Astrocyte of the spinal cord (primary cell): ENCODE results near the gene GPR33.

Experiments
- DNase-seq: peaks from one replicate; pipeline ENCODE4 v3.0.0; 2011; ENCODE audit warnings: low read depth, low spot score
- H3K4me3 ChIP-seq: 2 replicates; pipeline ENCODE4 v1.5.1; 2011; ENCODE audit warnings: low read depth, mild to moderate bottlenecking, low read length, moderate library complexity
- in situ Hi-C: cut with HindIII; loops from 2 replicates; pipeline ENCODE4 v1.10.0; 2017; ENCODE audit warnings: low sequenced_read_pairs
- TF ChIP-seq, protein P1 (sequence below): IDR thresholded peaks from 2 replicates; pipeline ENCODE4 v1.5.1; 2012; ENCODE audit warnings: low read depth, mild to moderate bottlenecking, low read length, inconsistent platforms

GPR33 gene

DNA sequence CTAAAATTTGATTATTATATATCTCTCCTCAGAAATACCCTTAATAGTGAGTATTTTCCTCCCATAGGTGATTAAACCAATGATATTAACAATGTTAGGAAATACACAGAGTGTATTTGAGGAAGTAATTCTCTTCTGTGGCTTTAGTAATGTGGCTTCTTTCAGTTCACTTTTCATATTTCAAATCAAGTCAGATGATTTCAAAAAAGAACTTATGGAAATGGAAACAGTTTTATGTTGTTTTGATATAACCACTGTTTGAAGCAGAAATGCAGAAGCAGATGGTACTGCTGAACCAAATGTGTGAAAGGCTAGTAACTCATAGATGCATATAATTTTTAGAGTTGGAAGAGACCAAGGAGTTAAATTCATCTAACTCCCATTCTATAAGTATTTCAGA is 1.9 kb upstream of the GPR33 start:
- DNase-seq, result no peak
- H3K4me3 ChIP-seq, result no peak overlapping the region
- TF ChIP-seq, protein P1, sequence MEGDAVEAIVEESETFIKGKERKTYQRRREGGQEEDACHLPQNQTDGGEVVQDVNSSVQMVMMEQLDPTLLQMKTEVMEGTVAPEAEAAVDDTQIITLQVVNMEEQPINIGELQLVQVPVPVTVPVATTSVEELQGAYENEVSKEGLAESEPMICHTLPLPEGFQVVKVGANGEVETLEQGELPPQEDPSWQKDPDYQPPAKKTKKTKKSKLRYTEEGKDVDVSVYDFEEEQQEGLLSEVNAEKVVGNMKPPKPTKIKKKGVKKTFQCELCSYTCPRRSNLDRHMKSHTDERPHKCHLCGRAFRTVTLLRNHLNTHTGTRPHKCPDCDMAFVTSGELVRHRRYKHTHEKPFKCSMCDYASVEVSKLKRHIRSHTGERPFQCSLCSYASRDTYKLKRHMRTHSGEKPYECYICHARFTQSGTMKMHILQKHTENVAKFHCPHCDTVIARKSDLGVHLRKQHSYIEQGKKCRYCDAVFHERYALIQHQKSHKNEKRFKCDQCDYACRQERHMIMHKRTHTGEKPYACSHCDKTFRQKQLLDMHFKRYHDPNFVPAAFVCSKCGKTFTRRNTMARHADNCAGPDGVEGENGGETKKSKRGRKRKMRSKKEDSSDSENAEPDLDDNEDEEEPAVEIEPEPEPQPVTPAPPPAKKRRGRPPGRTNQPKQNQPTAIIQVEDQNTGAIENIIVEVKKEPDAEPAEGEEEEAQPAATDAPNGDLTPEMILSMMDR, result no peak
- in situ Hi-C loops, result no loop called here

DNA sequence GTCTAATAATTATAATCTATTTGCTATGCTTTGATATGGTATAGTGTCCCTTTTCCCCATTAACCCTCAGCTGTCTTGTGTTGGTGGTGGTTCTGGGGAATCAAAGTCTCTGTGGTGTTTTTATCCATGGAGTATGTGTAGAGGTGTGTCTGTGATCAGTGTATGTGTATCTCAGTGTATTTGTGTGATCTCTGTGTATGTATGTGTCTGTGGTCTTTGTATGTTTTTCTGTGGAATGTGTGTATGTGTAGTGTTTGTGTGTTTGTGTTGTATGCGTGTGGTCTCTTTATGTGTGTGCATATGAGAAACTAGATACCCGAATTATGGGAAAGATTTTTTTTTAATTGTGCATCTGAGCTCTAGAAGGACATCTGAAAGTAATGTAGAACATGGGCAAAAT is 1.1 kb downstream of the GPR33 start:
- TF ChIP-seq, protein P1, result no peak
- in situ Hi-C loops, result no loop called here
- no peak for DNase-seq
- no peak overlapping the region for H3K4me3 ChIP-seq

DNA sequence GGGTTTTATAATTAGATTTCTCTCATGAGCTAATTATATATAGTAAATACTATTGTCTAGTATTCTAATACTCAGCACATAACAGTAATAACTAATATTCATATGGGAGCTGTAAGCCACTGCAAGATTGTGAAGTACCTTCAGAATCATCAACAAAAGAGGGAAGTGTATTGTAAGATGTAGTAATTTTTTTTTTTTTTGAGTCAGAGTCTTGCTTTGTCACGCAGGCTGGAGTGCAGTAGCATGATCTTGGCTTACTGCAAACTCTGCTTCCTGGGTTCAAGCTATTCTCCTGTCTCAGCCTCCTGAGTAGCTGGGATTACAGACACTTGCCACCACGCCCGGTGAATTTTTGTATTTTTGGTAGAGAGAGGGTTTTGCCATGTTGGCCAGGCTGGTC is 3.1 kb downstream of the GPR33 start:
- no peak for DNase-seq
- TF ChIP-seq, protein P1, result no peak
- H3K4me3 ChIP-seq, result no peak overlapping the region
- in situ Hi-C loops, result no loop called here

DNA sequence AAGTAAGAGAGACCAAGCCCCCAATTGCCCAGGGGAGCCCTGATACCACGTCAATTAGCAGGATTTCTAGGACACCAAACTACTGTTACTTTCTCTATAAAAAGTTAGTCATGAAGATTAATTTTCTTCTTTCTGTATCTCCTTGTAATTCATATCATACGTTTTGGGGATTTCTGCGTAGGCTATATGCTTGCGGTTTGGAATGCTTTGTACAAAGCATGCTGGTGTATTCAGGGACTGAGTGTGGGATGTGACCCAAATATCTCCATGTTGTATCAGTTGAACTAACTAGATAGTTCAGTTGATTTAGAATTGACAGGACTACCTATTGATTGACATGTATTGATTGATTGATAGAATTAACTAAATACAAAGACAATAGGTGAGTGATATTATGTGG is 7.7 kb downstream of the GPR33 start:
- DNase-seq, result no peak
- TF ChIP-seq, protein P1, result no peak
- in situ Hi-C loops, result no loop called here
- no peak overlapping the region for H3K4me3 ChIP-seq

DNA sequence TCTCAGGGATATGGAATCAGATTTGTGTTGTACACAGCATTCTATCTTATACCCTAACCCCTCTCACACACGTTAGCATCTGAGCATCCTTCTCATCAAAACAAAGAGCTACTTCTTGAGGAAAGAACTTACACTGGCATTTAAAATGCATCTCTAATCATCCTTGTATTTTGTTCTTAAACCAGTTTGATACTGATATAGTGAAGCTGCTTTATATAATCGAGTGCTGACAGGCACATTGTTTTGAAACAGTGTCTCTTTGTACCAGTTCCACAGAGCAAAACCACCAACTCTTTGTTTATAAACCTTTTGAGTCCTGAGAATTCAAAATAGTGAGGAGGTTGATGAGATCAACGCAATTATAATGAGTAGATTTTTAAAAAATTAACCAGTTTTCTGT is 8.8 kb downstream of the GPR33 start:
- TF ChIP-seq, protein P1, result no peak
- no peak overlapping the region for H3K4me3 ChIP-seq
- no peak for DNase-seq
- in situ Hi-C loops, result no loop called here

DNA sequence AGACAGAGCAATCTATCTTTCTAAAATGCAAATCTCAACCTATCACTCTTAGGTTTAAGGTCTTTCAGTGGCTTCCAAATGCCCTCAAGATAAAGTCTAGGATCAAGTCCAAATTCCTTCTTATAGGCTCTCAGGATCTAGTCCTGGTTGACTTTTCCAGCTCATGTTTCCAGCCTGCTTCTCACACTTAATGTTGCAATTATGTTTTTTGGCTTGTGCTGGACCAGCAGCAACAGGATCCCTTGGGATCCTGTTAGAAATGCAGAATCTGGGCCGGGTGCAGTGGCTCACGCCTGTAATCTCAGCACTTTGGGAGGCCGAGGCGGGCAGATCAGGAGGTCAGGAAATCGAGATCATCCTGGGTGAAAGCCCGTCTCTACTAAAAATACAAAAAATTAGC is 10.6 kb downstream of the GPR33 start:
- in situ Hi-C loops, result no loop called here
- H3K4me3 ChIP-seq, result no peak overlapping the region
- no peak for DNase-seq
- TF ChIP-seq, protein P1, result no peak
